IMR-90 (cell line): ENCODE measurements around the gene KCNA10. TPM values are rescaled to one million over a fixed set of nuclear protein-coding genes. Genes with fewer than 3 reads are reported as not detected.

ENCODE experiments used
- ATAC-seq: fragments of 200-7000 bp; cut with Tn5 transposase; 2 replicates; pipeline ENCODE4 v1.9.1; 2020; ENCODE audit warnings: low read depth, mild to moderate bottlenecking, moderate library complexity
- BruUV-seq: library from RNA; stranded (reverse); fragments of 400-500 nt; replicated peaks from 2 replicates; lab custom pipeline; 2021; lab: Mats Ljungman, UMichigan
- CTCF ChIA-PET: fragments of 300-600 bp; formaldehyde crosslinking; extraction: SDS; loops from one replicate; lab custom pipeline; 2021; ENCODE audit warnings: antibody characterized with exemption; lab: Yijun Ruan, JAX
- POLR2A ChIA-PET: fragments of 300-600 bp; sonication (Branson Sonifier 250); formaldehyde crosslinking; loops from one replicate; lab custom pipeline; 2022; ENCODE audit warnings: antibody characterized with exemption; ENCODE audit not compliant: unreplicated experiment; lab: Charles Lee
- DNase-seq: peaks from one replicate; pipeline ENCODE4 v3.0.0; 2013
- H2AFZ ChIP-seq: replicated peaks from 2 replicates; pipeline ENCODE3; 2013; ENCODE audit warnings: low read length, mild to moderate bottlenecking; ENCODE audit not compliant: poor library complexity
- H2AK5ac ChIP-seq: 2 replicates; pipeline ENCODE4 v1.6.1; 2013; ENCODE audit warnings: low read depth, low read length, inconsistent platforms
- H2AK9ac ChIP-seq: replicated peaks from 2 replicates; pipeline ENCODE3; 2013; ENCODE audit warnings: mild to moderate bottlenecking, low read depth, low read length, moderate library complexity; ENCODE audit not compliant: poor library complexity
- H2BK120ac ChIP-seq: 2 replicates; pipeline ENCODE4 v1.6.1; 2013; ENCODE audit warnings: low read depth, low read length, inconsistent platforms
- H2BK15ac ChIP-seq: 3 replicates; pipeline ENCODE4 v1.6.1; 2013; ENCODE audit warnings: low read depth, low read length, inconsistent platforms
- H2BK20ac ChIP-seq: 2 replicates; pipeline ENCODE4 v1.6.1; 2013; ENCODE audit warnings: low read depth, mild to moderate bottlenecking, inconsistent platforms, low read length, moderate library complexity
- H2BK5ac ChIP-seq: 2 replicates; pipeline ENCODE4 v1.6.1; 2013; ENCODE audit warnings: mild to moderate bottlenecking, low read depth, low read length, inconsistent platforms; ENCODE audit not compliant: poor library complexity, severe bottlenecking
- H3K14ac ChIP-seq: replicated peaks from 2 replicates; pipeline ENCODE4 v1.6.1; 2013; ENCODE audit warnings: low read depth, low read length, inconsistent platforms
- H3K18ac ChIP-seq: 2 replicates; pipeline ENCODE4 v1.6.1; 2013; ENCODE audit warnings: low read depth, low read length, control low read depth
- H3K23ac ChIP-seq: 2 replicates; pipeline ENCODE4 v1.6.1; 2013; ENCODE audit warnings: low read depth, low read length, inconsistent platforms
- H3K27ac ChIP-seq: 2 replicates; pipeline ENCODE4 v1.5.1; 2013; ENCODE audit warnings: mild to moderate bottlenecking, control low read depth, low read length; ENCODE audit not compliant: insufficient read depth
- H3K27me3 ChIP-seq: 2 replicates; pipeline ENCODE4 v1.6.1; 2013; ENCODE audit warnings: low read length; ENCODE audit not compliant: control insufficient read depth, insufficient read depth
- H3K36me3 ChIP-seq: 2 replicates; pipeline ENCODE4 v1.6.1; 2013; ENCODE audit warnings: low read length, mixed read lengths; ENCODE audit not compliant: control insufficient read depth, insufficient read depth
- H3K4ac ChIP-seq: 2 replicates; pipeline ENCODE4 v1.6.1; 2013; ENCODE audit warnings: low read depth, low read length, inconsistent platforms
- H3K4me1 ChIP-seq: 2 replicates; pipeline ENCODE4 v1.6.1; 2013; ENCODE audit warnings: low read length, mixed read lengths; ENCODE audit not compliant: control insufficient read depth, insufficient read depth
- H3K4me2 ChIP-seq: 2 replicates; pipeline ENCODE4 v1.6.1; 2013; ENCODE audit warnings: low read depth, mild to moderate bottlenecking, control low read depth, low read length, moderate library complexity
- H3K4me3 ChIP-seq: 2 replicates; pipeline ENCODE4 v1.5.1; 2013; ENCODE audit warnings: low read depth, mild to moderate bottlenecking, control low read depth, low read length, moderate library complexity; ENCODE audit not compliant: insufficient read depth
- H3K56ac ChIP-seq: 2 replicates; pipeline ENCODE4 v1.6.1; 2013; ENCODE audit warnings: low read length, inconsistent platforms; ENCODE audit not compliant: insufficient read depth; ENCODE audit errors: extremely low read depth
- H3K79me1 ChIP-seq, 2 experiments: 2 replicates each; pipeline ENCODE4 v1.6.1; 2013; ENCODE audit warnings: low read length in 2 of 2, inconsistent platforms in 1 of 2, low read depth in 1 of 2
- H3K9ac ChIP-seq: 2 replicates; pipeline ENCODE4 v1.6.1; 2013; ENCODE audit warnings: low read depth, low read length, control low read depth
- H3K9me1 ChIP-seq: 2 replicates; pipeline ENCODE4 v1.6.1; 2013; ENCODE audit warnings: low read length, inconsistent platforms; ENCODE audit not compliant: insufficient read depth
- H3K9me3 ChIP-seq: 2 replicates; pipeline ENCODE4 v1.6.1; 2013; ENCODE audit warnings: low read length; ENCODE audit not compliant: control insufficient read depth, insufficient read depth
- H4K20me1 ChIP-seq: 2 replicates; pipeline ENCODE4 v1.6.1; 2013; ENCODE audit warnings: low read length, inconsistent platforms; ENCODE audit not compliant: insufficient read depth
- H4K5ac ChIP-seq: 2 replicates; pipeline ENCODE4 v1.6.1; 2013; ENCODE audit warnings: mild to moderate bottlenecking, low read depth, low read length, control low read depth
- H4K8ac ChIP-seq, 2 experiments: 2 replicates each; pipeline ENCODE4 v1.6.1; 2013; ENCODE audit warnings: low read depth in 2 of 2, low read length in 2 of 2, control low read depth in 1 of 2, inconsistent platforms in 1 of 2
- H4K91ac ChIP-seq: 2 replicates; pipeline ENCODE4 v1.6.1; 2013; ENCODE audit warnings: low read depth, low read length, inconsistent platforms; ENCODE audit not compliant: insufficient read depth
- CEBPB ChIP-seq: IDR thresholded peaks from 2 replicates; pipeline ENCODE4 v1.6.1; 2012; ENCODE audit warnings: low read depth, low read length, improper control_type of control experiment
- CTCF ChIP-seq: conservative IDR thresholded peaks from 2 replicates; pipeline ENCODE4 v1.5.1; 2012; ENCODE audit warnings: mild to moderate bottlenecking, low read depth, low read length, improper control_type of control experiment
- ELK1 ChIP-seq: fragments of 150-350 bp; IDR thresholded peaks from 2 replicates; pipeline ENCODE4 v1.6.1; 2016; ENCODE audit warnings: low read depth, mild to moderate bottlenecking, low read length, moderate library complexity, borderline replicate concordance
- FOS ChIP-seq: fragments of 150-350 bp; IDR thresholded peaks from 2 replicates; pipeline ENCODE4 v1.6.1; 2016; ENCODE audit warnings: low read depth, low read length
- MAFK ChIP-seq: IDR thresholded peaks from 2 replicates; pipeline ENCODE4 v1.6.1; 2012; ENCODE audit warnings: low read depth, low read length, improper control_type of control experiment
- RFX5 ChIP-seq: IDR thresholded peaks from 2 replicates; pipeline ENCODE4 v1.8.0; 2012; ENCODE audit warnings: low read depth, mild to moderate bottlenecking, low read length, moderate library complexity
- WGBS, 2 experiments: methylation state at CpG; one replicate each; pipeline versions ENCODE4 v1.1.5 to v1.1.7; 2013; ENCODE audit warnings: missing lambda C conversion rate in 2 of 2; ENCODE audit not compliant: insufficient read length in 1 of 2; ENCODE audit errors: extremely low coverage in 2 of 2; 5-methylcytosine and 5-hydroxymethylcytosine counted together
- dilution Hi-C: fragments of 300-500 bp; cut with HindIII; formaldehyde crosslinking; loops from one replicate; pipeline ENCODE4 v1.14.3; 2018; ENCODE audit warnings: low sequenced_read_pairs; ENCODE audit not compliant: unreplicated experiment
- in situ Hi-C: fragments of 300-500 bp; cut with MboI; formaldehyde crosslinking; loops from 3 replicates; pipeline ENCODE4 v1.14.3; 2019; ENCODE audit warnings: low sequenced_read_pairs, inconsistent platforms, mixed read lengths
- intact Hi-C: fragments of 100-400 bp; cut with micrococcal nuclease; formaldehyde crosslinking; loops from 2 replicates; pipeline ENCODE4 v1.10.0; 2022
- polyA plus RNA-seq, 3 experiments: library from polyadenylated mRNA; depleted of rRNA; stranded (reverse); fragments of >200 nt; gene quantifications; 2 replicates each; pipeline ENCODE4 v1.2.3, GENCODE V29; 2012; ENCODE audit warnings: low replicate concordance in 1 of 3
- total RNA-seq: library from RNA; depleted of rRNA; stranded (reverse); fragments of >200 nt; gene quantifications from 2 replicates; pipeline ENCODE4 v1.2.3, GENCODE V29; 2012

KCNA10 gene
- total and polyA plus RNA-seq, 2 of the 4 experiments (the other 2 are of a cell fraction), result not detected

- intact Hi-C loops, result no loop called here
Measured at GRCh38 chr1:110474444-110474843, 44.5 kb downstream of the KCNA10 start.

More at GRCh38 chr1:110474444-110474843, 44.5 kb downstream of the KCNA10 start:
- no peak overlapping the region for H3K23ac ChIP-seq
- no peak overlapping the region for H2AK5ac ChIP-seq
- no peak overlapping the region for H3K18ac ChIP-seq
- no peak overlapping the region for H3K9ac ChIP-seq
- no peak for TF ChIP-seq RFX5
- no peak for TF ChIP-seq FOS
- no peak for TF ChIP-seq CTCF
- no peak for TF ChIP-seq MAFK
- TF ChIP-seq ELK1, result no peak
- TF ChIP-seq CEBPB, result no peak
- in situ Hi-C loops, result no loop called here
- H3K27ac ChIP-seq, result no peak overlapping the region
- H3K4me1 ChIP-seq, result peaks cover 8% of the 10 kb centered on the region
- no peaks in the 10 kb centered on the region for H4K20me1 ChIP-seq
- DNase-seq, result no peak
- no CpG with 5 or more reads among the region's 6 CpGs for WGBS, 2 experiments
- no peak overlapping the region for H3K14ac ChIP-seq
- H2BK20ac ChIP-seq, result no peak overlapping the region
- no peaks in the 10 kb centered on the region for H3K9me3 ChIP-seq
- no peaks in the 10 kb centered on the region for H3K36me3 ChIP-seq
- H3K27me3 ChIP-seq, result peaks cover 5% of the 10 kb centered on the region
- no peak overlapping the region for H2BK5ac ChIP-seq
- ATAC-seq, result no peak
- dilution Hi-C loops, result no loop called here
- H3K4me2 ChIP-seq, result no peak overlapping the region
- H2AFZ ChIP-seq, result no peak overlapping the region
- no peaks in the 10 kb centered on the region for H3K79me1 ChIP-seq
- no peak overlapping the region for H3K4me3 ChIP-seq
- no peak overlapping the region for H2BK120ac ChIP-seq
- no TSS peak for BruUV-seq
- POLR2A ChIA-PET, result no interaction called here
- H3K9me1 ChIP-seq, result 0 out of 2 replicates have a peak, but pooled peaks cover 8% of the 10 kb centered on the region
- no peak overlapping the region for H4K8ac ChIP-seq
- no peak overlapping the region for H4K5ac ChIP-seq
- no peak overlapping the region for H3K4ac ChIP-seq
- no peak overlapping the region for H2AK9ac ChIP-seq
- H2BK15ac ChIP-seq, result no peak overlapping the region
- H3K56ac ChIP-seq, result no peak overlapping the region
- CTCF ChIA-PET, result no interaction called here
- no peak overlapping the region for H4K91ac ChIP-seq
